Thymus (tissue), 11 donors: ENCODE data around the gene CAMKMT. TPM values are rescaled to one million over a fixed set of nuclear protein-coding genes. Genes with fewer than 3 reads are reported as not detected.

Experiments
- DNase-seq, 9 donors: peaks; one replicate each; pipeline ENCODE4 v3.0.0-alpha.2; 2013; ENCODE audit warnings: low spot score in 9 of 9, low read depth in 6 of 9, missing footprints in 1 of 9
- H3K27ac ChIP-seq, 2 donors: one replicate each; pipeline ENCODE4 v1.5.1; 2013; ENCODE audit warnings: control low read depth in 1 of 2, low read depth in 1 of 2, low read length in 1 of 2, mild to moderate bottlenecking in 1 of 2, moderate library complexity in 1 of 2
- H3K27me3 ChIP-seq, 2 donors: one replicate each; pipeline ENCODE4 v1.5.1; 2013; ENCODE audit warnings: low read length in 1 of 2; ENCODE audit not compliant: control insufficient read depth in 2 of 2, insufficient read depth in 1 of 2
- H3K36me3 ChIP-seq, 2 donors: one replicate each; pipeline ENCODE4 v1.5.1; 2013; ENCODE audit warnings: low read length in 1 of 2, mild to moderate bottlenecking in 1 of 2, moderate library complexity in 1 of 2; ENCODE audit not compliant: control insufficient read depth in 2 of 2, insufficient read depth in 2 of 2
- H3K4me1 ChIP-seq, 2 donors: one replicate each; pipeline ENCODE4 v1.5.1; 2013; ENCODE audit warnings: low read length in 2 of 2; ENCODE audit not compliant: control insufficient read depth in 2 of 2, insufficient read depth in 2 of 2
- H3K4me3 ChIP-seq, 2 donors: one replicate each; pipeline ENCODE4 v1.5.1; 2013; ENCODE audit warnings: low read length in 2 of 2, control low read depth in 1 of 2, mild to moderate bottlenecking in 1 of 2
- H3K9me3 ChIP-seq, 2 donors: one replicate each; pipeline ENCODE4 v1.5.1; 2013; ENCODE audit warnings: low read length in 1 of 2, mild to moderate bottlenecking in 1 of 2; ENCODE audit not compliant: control insufficient read depth in 2 of 2, insufficient read depth in 1 of 2
- WGBS: extraction: QIAGEN DNeasy Blood & Tissue Kit; methylation state at CpG from one replicate; pipeline ENCODE4 v1.1.7; 2013; 5-methylcytosine and 5-hydroxymethylcytosine counted together
- polyA plus RNA-seq: library from polyadenylated mRNA; stranded (reverse); fragments of 200-250 nt; gene quantifications from one replicate; pipeline ENCODE4 v1.2.3, GENCODE V29; 2013
- total RNA-seq: library from RNA; stranded (reverse); fragments of 120-200 nt; gene quantifications from one replicate; pipeline ENCODE4 v1.2.4, GENCODE V29; 2013
- donor health status: healthy.

CAMKMT gene
- total and polyA plus RNA-seq, 2 donors: 7.0 to 7.4 TPM

DNA sequence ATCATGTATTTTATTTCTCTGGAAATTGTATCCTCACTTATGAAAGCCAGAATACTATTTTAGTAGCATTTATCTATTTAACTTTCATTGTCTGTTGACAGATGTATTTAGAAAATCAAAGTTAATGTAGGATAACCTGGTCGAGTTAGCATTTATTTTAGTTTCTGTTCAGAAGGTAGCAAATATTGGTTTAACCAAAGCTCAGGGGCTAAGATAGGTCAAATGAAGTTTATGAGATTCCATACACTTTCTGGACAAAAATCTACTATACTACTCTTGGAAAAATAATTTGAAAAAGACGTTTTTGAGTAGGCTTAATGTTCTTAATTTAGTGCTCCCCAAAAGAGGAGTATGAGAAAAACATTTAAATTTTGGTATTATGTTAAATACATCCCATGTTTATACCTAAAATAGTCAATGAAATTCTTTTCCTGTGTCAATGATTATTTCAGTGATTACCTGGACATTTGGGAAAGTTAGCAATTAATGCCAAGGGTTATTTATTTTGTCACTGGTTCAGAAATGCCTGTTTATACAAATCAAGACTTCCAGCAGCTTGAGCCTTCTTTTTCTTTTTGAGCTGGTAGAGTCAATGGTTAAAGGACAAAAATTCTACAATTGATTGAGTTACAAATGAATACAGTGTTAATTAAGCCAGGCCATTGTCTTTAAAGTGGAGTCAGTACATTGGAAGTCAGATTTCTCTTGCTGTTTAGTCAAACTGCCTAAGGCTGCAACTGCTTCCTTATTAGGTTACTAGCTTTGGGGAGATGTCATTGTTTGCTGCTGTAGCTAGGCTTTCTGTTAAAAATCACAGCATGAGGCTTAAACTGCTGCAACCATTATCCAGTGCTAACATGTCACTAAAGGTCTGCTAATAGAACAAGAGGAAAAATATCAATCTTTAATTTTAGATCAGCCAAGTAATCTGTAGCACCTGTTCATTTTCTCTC, 182.3 kb downstream of the CAMKMT start:
- Histone ChIP-seq H3K27ac (no peak overlapping the region), H3K4me3 (no peak overlapping the region), H3K36me3 (no peaks in the 10 kb centered on the region), H3K9me3 (no peaks in the 10 kb centered on the region), H3K27me3 (no peaks in the 10 kb centered on the region), H3K4me1 (no peaks in the 10 kb centered on the region)
- 95% methylated on average over 2 of the region's 2 CpGs for WGBS
- no peak for DNase-seq

GRCh38 chr2:44545005-44545404, 183.3 kb downstream of the CAMKMT start:
- no peaks in the 10 kb centered on the region for H3K4me1 ChIP-seq
- H3K27me3 ChIP-seq: no peaks in the 10 kb centered on the region
- WGBS: 99% methylated on average over 2 of the region's 2 CpGs
- no peaks in the 10 kb centered on the region for H3K9me3 ChIP-seq
- H3K27ac ChIP-seq: no peak overlapping the region
- no peak for DNase-seq
- no peaks in the 10 kb centered on the region for H3K36me3 ChIP-seq
- no peak overlapping the region for H3K4me3 ChIP-seq

GRCh38 chr2:44546459-44547127, 184.8 kb downstream of the CAMKMT start:
- Histone ChIP-seq H3K27me3 (no peaks in the 10 kb centered on the region), H3K4me3 (no peak overlapping the region), H3K27ac (no peak overlapping the region), H3K4me1 (no peaks in the 10 kb centered on the region), H3K36me3 (no peaks in the 10 kb centered on the region), H3K9me3 (no peaks in the 10 kb centered on the region)
- DNase-seq: no peak
- 95% methylated on average over 2 of the region's 2 CpGs for WGBS

- Histone ChIP-seq H3K4me3 (no peak overlapping the region), H3K9me3 (no peaks in the 10 kb centered on the region), H3K27ac (no peak overlapping the region), H3K27me3 (no peaks in the 10 kb centered on the region), H3K4me1 (no peaks in the 10 kb centered on the region), H3K36me3 (no peaks in the 10 kb centered on the region)
- no peak for DNase-seq
- WGBS: 88% methylated on average over 2 of the region's 2 CpGs
These were observed 186.0 kb downstream of the CAMKMT start for GRCh38 chr2:44547718-44548117.

- Histone ChIP-seq H3K4me3 (no peak overlapping the region), H3K9me3 (no peaks in the 10 kb centered on the region), H3K4me1 (no peaks in the 10 kb centered on the region), H3K27me3 (no peaks in the 10 kb centered on the region), H3K36me3 (no peaks in the 10 kb centered on the region), H3K27ac (no peak overlapping the region)
- 96% methylated on average over 8 of the region's 8 CpGs for WGBS
- DNase-seq: no peak
These were observed 186.7 kb downstream of the CAMKMT start for GRCh38 chr2:44548221-44549098.

GRCh38 chr2:44549099-44549471, 187.3 kb downstream of the CAMKMT start:
- no peaks in the 10 kb centered on the region for H3K4me1 ChIP-seq
- DNase-seq: no peak
- no peak overlapping the region for H3K4me3 ChIP-seq
- WGBS: 95% methylated on average over 1 of the region's 1 CpG
- no peaks in the 10 kb centered on the region for H3K9me3 ChIP-seq
- no peak overlapping the region for H3K27ac ChIP-seq
- no peaks in the 10 kb centered on the region for H3K27me3 ChIP-seq
- H3K36me3 ChIP-seq: no peaks in the 10 kb centered on the region

DNA sequence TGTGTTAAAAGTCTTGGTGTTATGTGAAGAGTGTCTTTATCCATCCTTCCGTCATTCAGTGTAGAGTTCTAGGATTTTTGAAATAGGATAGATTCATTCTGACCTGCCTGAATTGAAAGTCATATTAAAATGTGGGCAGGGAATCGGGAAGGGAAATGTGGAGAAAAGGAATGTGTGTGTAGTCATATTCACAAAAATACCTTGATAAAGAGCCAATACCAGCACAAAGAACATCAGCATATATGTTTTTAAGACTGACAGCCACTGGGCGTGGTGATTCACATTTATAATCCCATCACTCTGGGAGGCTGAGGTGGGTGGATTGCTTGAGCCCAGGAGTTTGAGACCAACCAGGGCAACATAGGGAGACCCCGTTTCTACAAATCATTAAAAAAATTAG, 188.1 kb downstream of the CAMKMT start:
- H3K27me3 ChIP-seq: no peaks in the 10 kb centered on the region
- no peaks in the 10 kb centered on the region for H3K9me3 ChIP-seq
- no peak overlapping the region for H3K4me3 ChIP-seq
- 98% methylated on average over 4 of the region's 4 CpGs for WGBS
- no peak overlapping the region for H3K27ac ChIP-seq
- H3K36me3 ChIP-seq: no peaks in the 10 kb centered on the region
- H3K4me1 ChIP-seq: no peaks in the 10 kb centered on the region
- no peak for DNase-seq

DNA sequence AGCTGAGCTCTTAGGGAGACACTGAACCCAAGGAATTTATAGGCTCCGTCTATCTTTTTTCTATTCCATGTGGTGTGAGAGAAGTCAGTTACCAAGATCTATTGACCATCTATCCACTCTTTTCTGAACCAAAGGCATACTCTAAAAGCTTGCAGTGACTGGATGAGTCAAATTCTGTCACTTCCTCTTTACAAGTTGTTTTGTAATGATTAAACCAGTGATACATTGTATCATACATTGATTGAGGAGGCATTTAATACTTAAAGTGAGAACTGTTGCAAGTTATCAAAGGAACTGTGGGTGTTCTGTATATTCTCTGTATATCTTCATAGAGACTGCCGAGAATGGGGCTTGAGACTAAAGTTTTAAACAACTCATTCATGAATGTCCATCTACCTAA, 188.8 kb downstream of the CAMKMT start:
- H3K27ac ChIP-seq: no peak overlapping the region
- no peaks in the 10 kb centered on the region for H3K27me3 ChIP-seq
- no peaks in the 10 kb centered on the region for H3K9me3 ChIP-seq
- 95% methylated on average over 2 of the region's 2 CpGs for WGBS
- H3K4me3 ChIP-seq: no peak overlapping the region
- no peak for DNase-seq
- H3K36me3 ChIP-seq: no peaks in the 10 kb centered on the region
- H3K4me1 ChIP-seq: no peaks in the 10 kb centered on the region

DNA sequence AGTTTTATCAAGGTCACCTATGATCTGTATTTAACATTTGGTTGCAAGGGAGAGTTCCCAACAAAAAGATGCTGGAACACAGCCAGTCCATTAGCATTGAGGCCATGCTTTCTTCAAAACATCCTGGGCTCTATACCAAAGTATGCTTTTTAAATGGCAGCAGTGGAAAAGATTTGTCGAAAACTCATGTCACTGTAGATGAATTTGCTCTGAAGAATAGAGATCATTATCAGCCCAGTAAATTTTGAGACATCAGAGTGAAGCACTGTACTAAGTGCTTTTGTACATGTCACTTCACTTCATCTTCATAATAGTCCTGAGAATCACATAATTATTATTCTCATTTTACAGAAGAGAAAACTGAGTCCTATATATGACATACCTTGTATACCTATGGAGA, 189.8 kb downstream of the CAMKMT start:
- Histone ChIP-seq H3K27me3 (no peaks in the 10 kb centered on the region), H3K9me3 (no peaks in the 10 kb centered on the region), H3K4me1 (no peaks in the 10 kb centered on the region), H3K27ac (no peak overlapping the region), H3K36me3 (no peaks in the 10 kb centered on the region), H3K4me3 (no peak overlapping the region)
- 97% methylated on average over 1 of the region's 1 CpG for WGBS
- DNase-seq: no peak
